HepG2 (cell line): ENCODE results near the gene HRG. TPM values are rescaled to one million over a fixed set of nuclear protein-coding genes. Genes with fewer than 3 reads are reported as not detected.
A peak's percentile ranks its signal among the peaks of the same experiment; 100 is the strongest.

ENCODE experiments used
- CEBPG ChIP-seq: IDR thresholded peaks from 2 replicates; pipeline ENCODE4 v1.6.1; 2016
- GTF3A ChIP-seq: sonication (generic); formaldehyde crosslinking; conservative IDR thresholded peaks from 2 replicates; pipeline ENCODE4 v1.4.0; 2020; ENCODE audit warnings: mild to moderate bottlenecking, missing genetic modification reagents
- HMGA1 ChIP-seq: sonication (generic); formaldehyde crosslinking; conservative IDR thresholded peaks from 2 replicates; pipeline ENCODE4 v1.4.0; 2020; ENCODE audit warnings: missing genetic modification reagents
- MTF1 ChIP-seq: sonication (generic); formaldehyde crosslinking; IDR thresholded peaks from 2 replicates; pipeline ENCODE4 v1.5.0; 2020; ENCODE audit warnings: missing genetic modification reagents
- NFKBIZ ChIP-seq: IDR thresholded peaks from 2 replicates; pipeline ENCODE4 v1.6.1; 2018; ENCODE audit warnings: missing genetic modification reagents, missing compliant biosample characterization
- ONECUT2 ChIP-seq: sonication (generic); formaldehyde crosslinking; IDR thresholded peaks from 2 replicates; pipeline ENCODE4 v1.4.0; 2020; ENCODE audit warnings: missing genetic modification reagents
- PHF21A ChIP-seq: sonication (generic); formaldehyde crosslinking; IDR thresholded peaks from 2 replicates; pipeline ENCODE4 v1.5.0; 2020; ENCODE audit warnings: mild to moderate bottlenecking, missing genetic modification reagents
- REPIN1 ChIP-seq: sonication (generic); formaldehyde crosslinking; IDR thresholded peaks from 2 replicates; pipeline ENCODE4 v1.8.0; 2022; ENCODE audit warnings: missing genetic modification reagents, low read depth, mild to moderate bottlenecking, borderline replicate concordance
- SKI ChIP-seq: fragments of 450-650 bp; IDR thresholded peaks from one replicate; pipeline ENCODE4 v1.6.1; 2018; ENCODE audit warnings: mild to moderate bottlenecking; ENCODE audit not compliant: partially characterized antibody
- SP1 ChIP-seq, 2 experiments: fragments of 450-650 bp in 1 of 2; sonication (generic) in 1 of 2; formaldehyde crosslinking in 1 of 2; IDR thresholded peaks; 2 replicates each; pipeline versions ENCODE4 v1.4.0 to v1.6.1; 2016 to 2020; ENCODE audit warnings: missing genetic modification reagents in 1 of 2
- TEAD3 ChIP-seq: optimal IDR thresholded peaks from 2 replicates; pipeline ENCODE3; 2016; ENCODE audit warnings: borderline replicate concordance
- ZNF224 ChIP-seq: sonication (generic); formaldehyde crosslinking; IDR thresholded peaks from 2 replicates; pipeline ENCODE4 v1.5.0; 2020; ENCODE audit warnings: mild to moderate bottlenecking, missing genetic modification reagents
- ZNF253 ChIP-seq: sonication (generic); formaldehyde crosslinking; IDR thresholded peaks from 2 replicates; pipeline ENCODE4 v1.8.0; 2022; ENCODE audit warnings: mild to moderate bottlenecking, missing genetic modification reagents, borderline replicate concordance
- ZNF446 ChIP-seq: sonication (generic); formaldehyde crosslinking; IDR thresholded peaks from 2 replicates; pipeline ENCODE4 v1.5.0; 2020; ENCODE audit warnings: mild to moderate bottlenecking, missing genetic modification reagents
- ZNF652 ChIP-seq: IDR thresholded peaks from 2 replicates; pipeline ENCODE4 v1.6.1; 2016; ENCODE audit warnings: low read depth, borderline replicate concordance
- ZNF770 ChIP-seq: sonication (generic); formaldehyde crosslinking; IDR thresholded peaks from 2 replicates; pipeline ENCODE4 v1.5.0; 2020; ENCODE audit warnings: mild to moderate bottlenecking, missing genetic modification reagents
- ZNF777 ChIP-seq: sonication (generic); formaldehyde crosslinking; IDR thresholded peaks from 2 replicates; pipeline ENCODE4 v1.4.0; 2020; ENCODE audit warnings: missing genetic modification reagents
- ZNF781 ChIP-seq: sonication (generic); formaldehyde crosslinking; IDR thresholded peaks from 2 replicates; pipeline ENCODE4 v1.5.1; 2020; ENCODE audit warnings: borderline replicate concordance, mild to moderate bottlenecking, missing genetic modification reagents; ENCODE audit errors: not compliant biosample characterization
- ZNF784 ChIP-seq: sonication (generic); formaldehyde crosslinking; IDR thresholded peaks from 2 replicates; pipeline ENCODE4 v1.5.1; 2020; ENCODE audit warnings: missing genetic modification reagents, mild to moderate bottlenecking, borderline replicate concordance
- ZNF879 ChIP-seq: sonication (generic); formaldehyde crosslinking; IDR thresholded peaks from 2 replicates; pipeline ENCODE4 v1.8.1; 2023; ENCODE audit warnings: missing genetic modification reagents
- polyA plus RNA-seq, 8 experiments: library from polyadenylated mRNA; depleted of rRNA in 3 of 8; stranded (reverse) in 7 of 8; unstranded in 1 of 8; fragments of >200 nt; fragmentation: Illumina TruSeq in 4 of 8; extraction: Trizol in 4 of 8; gene quantifications; 2 replicates each; pipeline versions ENCODE4 v1.2.1 to v1.2.3, GENCODE V29; 2011 to 2016; ENCODE audit warnings: low read depth in 4 of 8, missing spikeins in 1 of 8, mixed read lengths in 1 of 8; ENCODE audit not compliant: insufficient read depth in 1 of 8
- total RNA-seq, 5 experiments: library from RNA; depleted of rRNA; stranded (reverse); fragments of >200 nt; fragmentation: Illumina TruSeq; extraction: Trizol; gene quantifications; 2 replicates each; pipeline ENCODE4 v1.2.3, GENCODE V29; 2016; ENCODE audit warnings: low read depth in 1 of 5
- TF ChIP-seq, protein P1 (sequence below): sonication (generic); formaldehyde crosslinking; IDR thresholded peaks from 2 replicates; pipeline ENCODE4 v1.9.0; 2021; ENCODE audit warnings: missing genetic modification reagents, mild to moderate bottlenecking, borderline replicate concordance
- TF ChIP-seq, protein P2 (sequence below): sonication (generic); formaldehyde crosslinking; IDR thresholded peaks from 2 replicates; pipeline ENCODE4 v1.5.0; 2020; ENCODE audit warnings: missing genetic modification reagents
- TF ChIP-seq, protein P3 (sequence below): sonication (generic); formaldehyde crosslinking; IDR thresholded peaks from 2 replicates; pipeline ENCODE4 v1.5.0; 2020; ENCODE audit warnings: mild to moderate bottlenecking, missing genetic modification reagents

HRG gene
- total and polyA plus RNA-seq, 2 of the 13 experiments (the other 11 are each of a cell fraction or from before 2014, with no cell fraction given) = 0.09 to 0.11 TPM

GRCh38 chr3:186617036-186617946, 48.5 kb upstream of the HRG start (continued):
- TF ChIP-seq ZNF784 (CRISPR knock-in tag) = no peak
- TF ChIP-seq, protein P1, sequence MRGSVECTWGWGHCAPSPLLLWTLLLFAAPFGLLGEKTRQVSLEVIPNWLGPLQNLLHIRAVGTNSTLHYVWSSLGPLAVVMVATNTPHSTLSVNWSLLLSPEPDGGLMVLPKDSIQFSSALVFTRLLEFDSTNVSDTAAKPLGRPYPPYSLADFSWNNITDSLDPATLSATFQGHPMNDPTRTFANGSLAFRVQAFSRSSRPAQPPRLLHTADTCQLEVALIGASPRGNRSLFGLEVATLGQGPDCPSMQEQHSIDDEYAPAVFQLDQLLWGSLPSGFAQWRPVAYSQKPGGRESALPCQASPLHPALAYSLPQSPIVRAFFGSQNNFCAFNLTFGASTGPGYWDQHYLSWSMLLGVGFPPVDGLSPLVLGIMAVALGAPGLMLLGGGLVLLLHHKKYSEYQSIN (CRISPR knock-in tag) = no peak
- no peak for TF ChIP-seq HMGA1 (CRISPR knock-in tag)
- no peak for TF ChIP-seq ZNF770 (CRISPR knock-in tag)
- TF ChIP-seq ZNF777 (CRISPR knock-in tag) = no peak
- TF ChIP-seq SKI = no peak
- TF ChIP-seq SP1 (IDR thresholded peaks at IDR 0.05) = no peak
- no peak for TF ChIP-seq SP1 (CRISPR knock-in tag; IDR thresholded peaks at IDR 0.05)
- TF ChIP-seq, protein P2, sequence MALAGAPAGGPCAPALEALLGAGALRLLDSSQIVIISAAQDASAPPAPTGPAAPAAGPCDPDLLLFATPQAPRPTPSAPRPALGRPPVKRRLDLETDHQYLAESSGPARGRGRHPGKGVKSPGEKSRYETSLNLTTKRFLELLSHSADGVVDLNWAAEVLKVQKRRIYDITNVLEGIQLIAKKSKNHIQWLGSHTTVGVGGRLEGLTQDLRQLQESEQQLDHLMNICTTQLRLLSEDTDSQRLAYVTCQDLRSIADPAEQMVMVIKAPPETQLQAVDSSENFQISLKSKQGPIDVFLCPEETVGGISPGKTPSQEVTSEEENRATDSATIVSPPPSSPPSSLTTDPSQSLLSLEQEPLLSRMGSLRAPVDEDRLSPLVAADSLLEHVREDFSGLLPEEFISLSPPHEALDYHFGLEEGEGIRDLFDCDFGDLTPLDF (CRISPR knock-in tag) = no peak
- peak; percentile 35; the same call in 1 of the 2 replicates for TF ChIP-seq REPIN1
- TF ChIP-seq CEBPG (CRISPR knock-in tag) = 0 out of 2 replicates have a peak, but pooled peaks have one; percentile 5
- no peak for TF ChIP-seq ZNF781
- peak; percentile 70; the same call in 1 of the 2 replicates for TF ChIP-seq ZNF446
- no peak; the same call in 1 of the 2 replicates for TF ChIP-seq PHF21A
- TF ChIP-seq NFKBIZ (CRISPR knock-in tag) = no peak
- 0 out of 2 replicates have a peak, but pooled peaks have one; percentile 58 for TF ChIP-seq ZNF879 (CRISPR knock-in tag)
- TF ChIP-seq MTF1 (CRISPR knock-in tag) = no peak
- TF ChIP-seq ZNF224 (CRISPR knock-in tag) = no peak
- no peak for TF ChIP-seq ZNF652
- TF ChIP-seq, protein P3, sequence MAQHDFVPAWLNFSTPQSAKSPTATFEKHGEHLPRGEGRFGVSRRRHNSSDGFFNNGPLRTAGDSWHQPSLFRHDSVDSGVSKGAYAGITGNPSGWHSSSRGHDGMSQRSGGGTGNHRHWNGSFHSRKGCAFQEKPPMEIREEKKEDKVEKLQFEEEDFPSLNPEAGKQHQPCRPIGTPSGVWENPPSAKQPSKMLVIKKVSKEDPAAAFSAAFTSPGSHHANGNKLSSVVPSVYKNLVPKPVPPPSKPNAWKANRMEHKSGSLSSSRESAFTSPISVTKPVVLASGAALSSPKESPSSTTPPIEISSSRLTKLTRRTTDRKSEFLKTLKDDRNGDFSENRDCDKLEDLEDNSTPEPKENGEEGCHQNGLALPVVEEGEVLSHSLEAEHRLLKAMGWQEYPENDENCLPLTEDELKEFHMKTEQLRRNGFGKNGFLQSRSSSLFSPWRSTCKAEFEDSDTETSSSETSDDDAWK (CRISPR knock-in tag) = no peak
- TF ChIP-seq ONECUT2 (CRISPR knock-in tag) = no peak
- TF ChIP-seq GTF3A (CRISPR knock-in tag) = no peak
- no peak for TF ChIP-seq ZNF253 (CRISPR knock-in tag)
- peak; percentile 31 for TF ChIP-seq TEAD3 (CRISPR knock-in tag)
